CD8-positive, alpha-beta memory T cell (primary cell): ENCODE measurements around the gene CRAT. TPM values are rescaled to one million over a fixed set of nuclear protein-coding genes. Genes with fewer than 3 reads are reported as not detected.

ENCODE experiments used
- CTCF ChIA-PET: fragments of 350-600 bp; sonication (Branson Sonifier 250); formaldehyde crosslinking; loops from one replicate; lab custom pipeline; 2021; ENCODE audit warnings: antibody characterized with exemption; lab: Charles Lee
- POLR2A ChIA-PET: fragments of 350-600 bp; sonication (Branson Sonifier 250); formaldehyde crosslinking; loops from one replicate; lab custom pipeline; 2021; ENCODE audit warnings: antibody characterized with exemption; lab: Charles Lee
- DNase-seq, 5 donors: peaks; one replicate each; pipeline versions ENCODE4 v3.0.0 to v3.0.0-alpha.2; 2020 to 2022; ENCODE audit warnings: mixed read lengths in 1 of 5
- H3K27ac ChIP-seq: one replicate; pipeline ENCODE4 v1.7.0; 2013; ENCODE audit warnings: low read depth, mild to moderate bottlenecking, low read length, moderate library complexity
- H3K27me3 ChIP-seq: 2 replicates; pipeline ENCODE4 v1.7.0; 2013; ENCODE audit warnings: low read length, mild to moderate bottlenecking; ENCODE audit not compliant: insufficient read depth, poor library complexity, severe bottlenecking
- H3K36me3 ChIP-seq: 2 replicates; pipeline ENCODE4 v1.7.0; 2013; ENCODE audit warnings: mild to moderate bottlenecking, low read length, moderate library complexity; ENCODE audit not compliant: insufficient read depth
- H3K4me1 ChIP-seq: 2 replicates; pipeline ENCODE4 v1.7.0; 2013; ENCODE audit warnings: mild to moderate bottlenecking, low read length, moderate library complexity; ENCODE audit not compliant: insufficient read depth
- H3K4me3 ChIP-seq: 2 replicates; pipeline ENCODE4 v1.7.0; 2013; ENCODE audit warnings: mild to moderate bottlenecking, low read length
- H3K9me3 ChIP-seq: 2 replicates; pipeline ENCODE4 v1.7.0; 2013; ENCODE audit warnings: mild to moderate bottlenecking, low read length
- H3K27ac Mint-ChIP-seq, 8 donors: one replicate each; pipeline ENCODE4 v1.8.0; 2020 to 2021; ENCODE audit warnings: mixed read lengths in 8 of 8, mild to moderate bottlenecking in 6 of 8, inconsistent platforms in 3 of 8, moderate library complexity in 3 of 8
- H3K27me3 Mint-ChIP-seq, 2 donors: one replicate each; pipeline ENCODE4 v1.8.0; 2020 to 2021; ENCODE audit warnings: mixed read lengths in 2 of 2, mild to moderate bottlenecking in 1 of 2, moderate library complexity in 1 of 2
- H3K36me3 Mint-ChIP-seq, 3 donors: one replicate each; pipeline ENCODE4 v1.8.0; 2020 to 2021; ENCODE audit warnings: mixed read lengths in 3 of 3, inconsistent platforms in 1 of 3, mild to moderate bottlenecking in 1 of 3
- H3K4me1 Mint-ChIP-seq, 3 donors: one replicate each; pipeline ENCODE4 v1.8.0; 2020 to 2021; ENCODE audit warnings: mixed read lengths in 3 of 3, inconsistent platforms in 1 of 3, mild to moderate bottlenecking in 1 of 3
- H3K4me3 Mint-ChIP-seq, 7 donors: one replicate each; pipeline ENCODE4 v1.8.0; 2020 to 2021; ENCODE audit warnings: mixed read lengths in 7 of 7, mild to moderate bottlenecking in 6 of 7, moderate library complexity in 4 of 7, inconsistent platforms in 2 of 7
- H3K9me3 Mint-ChIP-seq, 5 donors: one replicate each; pipeline ENCODE4 v1.8.0; 2020 to 2022; ENCODE audit warnings: mixed read lengths in 5 of 5, mild to moderate bottlenecking in 3 of 5, moderate library complexity in 2 of 5, inconsistent platforms in 1 of 5
- polyA plus RNA-seq: library from polyadenylated mRNA; unstranded; fragments of 300-500 nt; fragmentation: Illumina TruSeq; gene quantifications from one replicate; pipeline ENCODE4 v1.2.3, GENCODE V29; 2021
- total RNA-seq, 2 experiments: library from RNA; stranded (reverse); gene quantifications; one replicate each; pipeline ENCODE4 v1.2.3, GENCODE V29; 2021

The CRAT gene
- total and polyA plus RNA-seq, 3 experiments from 2014 or later, result 9.8 to 20.1 (median 10.0) TPM

- Mint-ChIP-seq H3K4me1 (peaks cover 17 to 31% (median 23%) of the 10 kb centered on the region in 3 donors), H3K9me3 (peaks cover 0 to 3% (median 0%) of the 10 kb centered on the region in 5 donors), H3K27ac (peak overlapping the region in 2 of 8 donors; percentile 92 to 96), H3K4me3 (peak overlapping the region; percentile 88 to 96 (median 92)), H3K36me3 (peaks cover 0 to 12% (median 2%) of the 10 kb centered on the region in 3 donors), H3K27me3 (peaks cover 0 to 3% of the 10 kb centered on the region in 2 donors)
- CTCF ChIA-PET, result interaction anchor here (1.5 to 1.8 kb wide), 2 partner anchors 11 to 52 kb away, joined by 4 read pairs; no protein-coding TSS in a partner anchor
- POLR2A ChIA-PET, result interaction anchor here (1.5 to 1.8 kb wide), 2 partner anchors 30 to 52 kb away, joined by 6 to 8 read pairs; partner anchors contain the start of gene SH3GLB2
- Histone ChIP-seq H3K27me3 (no peaks in the 10 kb centered on the region), H3K4me3 (peak overlapping the region; percentile 83), H3K36me3 (no peaks in the 10 kb centered on the region), H3K27ac (peak overlapping the region; percentile 53), H3K4me1 (peaks cover 23% of the 10 kb centered on the region), H3K9me3 (no peaks in the 10 kb centered on the region)
- no peak for DNase-seq
Observed at GRCh38 chr9:129079829-129080228, 30.8 kb downstream of the CRAT start.

- Histone ChIP-seq H3K36me3 (no peaks in the 10 kb centered on the region), H3K4me1 (peaks cover 23% of the 10 kb centered on the region), H3K27ac (no peak overlapping the region), H3K27me3 (no peaks in the 10 kb centered on the region), H3K4me3 (no peak overlapping the region), H3K9me3 (no peaks in the 10 kb centered on the region)
- Mint-ChIP-seq H3K9me3 (peaks cover 0 to 3% (median 0%) of the 10 kb centered on the region in 5 donors), H3K27me3 (peaks cover 0 to 3% of the 10 kb centered on the region in 2 donors), H3K27ac (peak overlapping the region in 3 of 8 donors; percentile 66 to 96 (median 93)), H3K4me3 (peak overlapping the region in 6 of 7 donors; percentile 34 to 92 (median 49)), H3K4me1 (peaks cover 17 to 39% (median 27%) of the 10 kb centered on the region in 3 donors), H3K36me3 (peaks cover 0 to 6% (median 2%) of the 10 kb centered on the region in 3 donors)
- ChIA-PET CTCF (interaction anchor here (1.8 kb wide), 1 partner anchor 53 kb away, joined by 4 read pairs; no protein-coding TSS in a partner anchor), POLR2A (no interaction called here)
- no peak for DNase-seq
Observed at GRCh38 chr9:129078691-129079503, 31.7 kb downstream of the CRAT start.

- no peaks in the 10 kb centered on the region for H3K36me3 ChIP-seq
- H3K27ac ChIP-seq, result no peak overlapping the region
- Mint-ChIP-seq H3K9me3 (peaks cover 0 to 3% (median 0%) of the 10 kb centered on the region in 5 donors), H3K4me1 (peaks cover 18 to 40% (median 29%) of the 10 kb centered on the region in 3 donors), H3K27me3 (peaks cover 0 to 5% of the 10 kb centered on the region in 2 donors), H3K36me3 (peaks cover 0 to 4% (median 0%) of the 10 kb centered on the region in 3 donors), H3K4me3 (no peak overlapping the region), H3K27ac (no peak overlapping the region)
- POLR2A ChIA-PET, result no interaction called here
- no peaks in the 10 kb centered on the region for H3K9me3 ChIP-seq
- no peaks in the 10 kb centered on the region for H3K27me3 ChIP-seq
- DNase-seq, result no peak
- H3K4me1 ChIP-seq, result peaks cover 17% of the 10 kb centered on the region
- H3K4me3 ChIP-seq, result no peak overlapping the region
- CTCF ChIA-PET, result no interaction called here
Observed at GRCh38 chr9:129077236-129077635, 33.4 kb downstream of the CRAT start.

- ChIA-PET POLR2A (no interaction called here), CTCF (no interaction called here)
- no peaks in the 10 kb centered on the region for H3K36me3 ChIP-seq
- Mint-ChIP-seq H3K27ac (no peak overlapping the region), H3K4me3 (no peak overlapping the region), H3K27me3 (peaks cover 0 to 5% of the 10 kb centered on the region in 2 donors), H3K4me1 (peaks cover 20 to 40% (median 28%) of the 10 kb centered on the region in 3 donors), H3K36me3 (peaks cover 0 to 4% (median 0%) of the 10 kb centered on the region in 3 donors), H3K9me3 (peaks cover 0 to 3% (median 0%) of the 10 kb centered on the region in 5 donors)
- H3K27ac ChIP-seq, result no peak overlapping the region
- no peaks in the 10 kb centered on the region for H3K9me3 ChIP-seq
- no peak for DNase-seq
- H3K27me3 ChIP-seq, result no peaks in the 10 kb centered on the region
- H3K4me3 ChIP-seq, result no peak overlapping the region
- peaks cover 17% of the 10 kb centered on the region for H3K4me1 ChIP-seq
Observed at GRCh38 chr9:129076640-129077037, 34.0 kb downstream of the CRAT start.

- Histone ChIP-seq H3K9me3 (no peaks in the 10 kb centered on the region), H3K4me3 (no peak overlapping the region), H3K36me3 (no peaks in the 10 kb centered on the region), H3K27ac (no peak overlapping the region), H3K27me3 (no peaks in the 10 kb centered on the region), H3K4me1 (peaks cover 20% of the 10 kb centered on the region)
- Mint-ChIP-seq H3K4me3 (no peak overlapping the region), H3K27me3 (peaks cover 0 to 5% of the 10 kb centered on the region in 2 donors), H3K36me3 (peaks cover 0 to 4% (median 0%) of the 10 kb centered on the region in 3 donors), H3K27ac (no peak overlapping the region), H3K4me1 (peaks cover 22 to 42% (median 28%) of the 10 kb centered on the region in 3 donors), H3K9me3 (peaks cover 0 to 3% (median 0%) of the 10 kb centered on the region in 5 donors)
- CTCF ChIA-PET, result no interaction called here
- no peak for DNase-seq
- POLR2A ChIA-PET, result no interaction called here
Observed at GRCh38 chr9:129075996-129076639, 34.5 kb downstream of the CRAT start.

- no peaks in the 10 kb centered on the region for H3K27me3 ChIP-seq
- no peak overlapping the region for H3K4me3 ChIP-seq
- H3K27ac ChIP-seq, result no peak overlapping the region
- peaks cover 0 to 1% of the 10 kb centered on the region in 2 donors for H3K27me3 Mint-ChIP-seq
- peak overlapping the region in 6 of 8 donors; percentile 33 to 94 (median 75) for H3K27ac Mint-ChIP-seq
- H3K9me3 ChIP-seq, result no peaks in the 10 kb centered on the region
- peak overlapping the region in 2 of 7 donors; percentile 43 to 63 for H3K4me3 Mint-ChIP-seq
- no peaks in the 10 kb centered on the region for H3K36me3 ChIP-seq
- peaks cover 17 to 44% (median 26%) of the 10 kb centered on the region in 3 donors for H3K4me1 Mint-ChIP-seq
- peaks cover 29% of the 10 kb centered on the region for H3K4me1 ChIP-seq
- ChIA-PET CTCF (no interaction called here), POLR2A (interaction anchor here (0.5 to 0.7 kb wide), 3 partner anchors 13 to 258 kb away, joined by 3 to 9 read pairs (median 3); no protein-coding TSS in a partner anchor)
- DNase-seq, result no peak
- peaks cover 0 to 1% (median 0%) of the 10 kb centered on the region in 3 donors for H3K36me3 Mint-ChIP-seq
- H3K9me3 Mint-ChIP-seq, result no peaks in the 10 kb centered on the region
Observed at GRCh38 chr9:129074106-129074505, 36.5 kb downstream of the CRAT start.

GRCh38 chr9:129073404-129073803, 37.2 kb downstream of the CRAT start:
- POLR2A ChIA-PET, result no interaction called here
- Histone ChIP-seq H3K36me3 (peaks cover 4% of the 10 kb centered on the region), H3K9me3 (no peaks in the 10 kb centered on the region), H3K27ac (no peak overlapping the region), H3K4me1 (peaks cover 36% of the 10 kb centered on the region), H3K4me3 (no peak overlapping the region), H3K27me3 (no peaks in the 10 kb centered on the region)
- peaks cover 0 to 7% (median 0%) of the 10 kb centered on the region in 3 donors for H3K36me3 Mint-ChIP-seq
- H3K27ac Mint-ChIP-seq, result peak overlapping the region; percentile 64 to 94 (median 82)
- peak in 1 of 5 donors; percentile 53 for DNase-seq
- H3K9me3 Mint-ChIP-seq, result no peaks in the 10 kb centered on the region
- CTCF ChIA-PET, result no interaction called here
- peak overlapping the region; percentile 18 to 63 (median 37) for H3K4me3 Mint-ChIP-seq
- peaks cover 0 to 1% of the 10 kb centered on the region in 2 donors for H3K27me3 Mint-ChIP-seq
- peaks cover 23 to 51% (median 28%) of the 10 kb centered on the region in 3 donors for H3K4me1 Mint-ChIP-seq
